Astrocyte (in vitro differentiated cells and primary cell): ENCODE measurements around the gene ARMC9.

ENCODE experiments used
- EZH2 ChIP-seq: IDR thresholded peaks from 2 replicates; pipeline ENCODE4 v1.6.1; 2012; ENCODE audit warnings: mild to moderate bottlenecking, low read length, inconsistent platforms; ENCODE audit not compliant: insufficient read depth
- TF ChIP-seq, protein P1 (sequence below): IDR thresholded peaks from 2 replicates; pipeline ENCODE4 v1.5.1; 2011; ENCODE audit warnings: low read depth, mild to moderate bottlenecking, inconsistent platforms, low read length, moderate library complexity; ENCODE audit not compliant: insufficient read depth

DNA sequence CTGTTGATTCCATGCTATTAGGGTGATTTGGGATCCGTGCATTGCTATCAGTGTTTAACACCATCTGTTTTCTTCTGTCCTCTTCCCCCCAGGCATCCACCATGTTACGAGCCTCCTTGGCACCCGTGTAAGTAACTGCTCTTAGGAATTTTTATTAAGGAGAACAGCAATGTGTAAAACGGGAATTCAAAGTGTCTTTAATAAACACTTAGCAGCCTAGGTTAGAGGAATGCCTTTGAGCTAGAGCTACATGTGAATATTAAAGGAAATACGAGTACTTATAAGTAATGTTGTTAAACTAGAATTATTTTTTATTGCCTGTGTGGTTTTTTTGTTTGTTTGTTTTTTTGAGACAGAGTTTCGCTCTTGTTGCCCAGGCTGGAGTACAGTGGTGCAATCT lies 58.1 kb downstream of the ARMC9 start:
- TF ChIP-seq, protein P1, sequence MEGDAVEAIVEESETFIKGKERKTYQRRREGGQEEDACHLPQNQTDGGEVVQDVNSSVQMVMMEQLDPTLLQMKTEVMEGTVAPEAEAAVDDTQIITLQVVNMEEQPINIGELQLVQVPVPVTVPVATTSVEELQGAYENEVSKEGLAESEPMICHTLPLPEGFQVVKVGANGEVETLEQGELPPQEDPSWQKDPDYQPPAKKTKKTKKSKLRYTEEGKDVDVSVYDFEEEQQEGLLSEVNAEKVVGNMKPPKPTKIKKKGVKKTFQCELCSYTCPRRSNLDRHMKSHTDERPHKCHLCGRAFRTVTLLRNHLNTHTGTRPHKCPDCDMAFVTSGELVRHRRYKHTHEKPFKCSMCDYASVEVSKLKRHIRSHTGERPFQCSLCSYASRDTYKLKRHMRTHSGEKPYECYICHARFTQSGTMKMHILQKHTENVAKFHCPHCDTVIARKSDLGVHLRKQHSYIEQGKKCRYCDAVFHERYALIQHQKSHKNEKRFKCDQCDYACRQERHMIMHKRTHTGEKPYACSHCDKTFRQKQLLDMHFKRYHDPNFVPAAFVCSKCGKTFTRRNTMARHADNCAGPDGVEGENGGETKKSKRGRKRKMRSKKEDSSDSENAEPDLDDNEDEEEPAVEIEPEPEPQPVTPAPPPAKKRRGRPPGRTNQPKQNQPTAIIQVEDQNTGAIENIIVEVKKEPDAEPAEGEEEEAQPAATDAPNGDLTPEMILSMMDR = no peak
- no peak for TF ChIP-seq EZH2
